GM19372 (cell line): ENCODE data around the gene IL11.
A peak's percentile ranks its signal among the peaks of the same experiment; 100 is the strongest.
"Not testable (repeated sequence)": the region's sequence is repeated elsewhere in the genome, so short reads cannot be mapped to it uniquely, and the experiment has no call there.

Experiments
- ATAC-seq: cut with Tn5 transposase; IDR thresholded peaks from one replicate; pipeline ENCODE4 v1.9.1; 2021; ENCODE audit warnings: mild to moderate bottlenecking, low read depth, moderate library complexity; ENCODE audit not compliant: unreplicated experiment

Gene IL11

GRCh38 chr19:55339105-55339888 lies 31.0 kb downstream of the IL11 start, which contains the start of gene KMT5C:
KMT5C (plus strand) TSS chr19:55339876; CDS start chr19:55341937, 2,061 bp downstream.
- ATAC-seq: peak; percentile 78

GRCh38 chr19:55336101-55336500 lies 34.2 kb downstream of the IL11 start:
- ATAC-seq: no peak

- no peak for ATAC-seq
Measured at GRCh38 chr19:55333870-55334269, 36.4 kb downstream of the IL11 start.

- ATAC-seq: not testable (repeated sequence)
Measured at GRCh38 chr19:55329791-55330190, 40.5 kb downstream of the IL11 start.

GRCh38 chr19:55328774-55329318 lies 41.4 kb downstream of the IL11 start:
- ATAC-seq: not testable (repeated sequence)

- no peak for ATAC-seq
Measured at GRCh38 chr19:55325172-55325571, 45.1 kb downstream of the IL11 start, which contains the start of gene TMEM150B. TMEM150B (minus strand) TSS chr19:55325341; CDS start chr19:55321036, 4,305 bp downstream.

- ATAC-seq: no peak
Measured at GRCh38 chr19:55324662-55325061, 45.6 kb downstream of the IL11 start.

- no peak for ATAC-seq
Measured at GRCh38 chr19:55322204-55322885, 47.9 kb downstream of the IL11 start.

- ATAC-seq: no peak
Measured at GRCh38 chr19:55321466-55322137, 48.7 kb downstream of the IL11 start.

GRCh38 chr19:55320844-55321419 lies 49.3 kb downstream of the IL11 start:
- ATAC-seq: no peak

- no peak for ATAC-seq
Measured at GRCh38 chr19:55319785-55320184, 50.5 kb downstream of the IL11 start.

GRCh38 chr19:55316646-55317045 lies 53.6 kb downstream of the IL11 start:
- ATAC-seq: no peak

GRCh38 chr19:55315956-55316525 lies 54.2 kb downstream of the IL11 start:
- ATAC-seq: no peak

- no peak for ATAC-seq
Measured at GRCh38 chr19:55314396-55314795, 55.9 kb downstream of the IL11 start.
